ENCODE measurements around the gene UBE2D2.

UBE2D2 gene

GRCh38 chr5:139636975-139637408 lies 75.9 kb downstream of the UBE2D2 start:
- no peak for DNase-seq

- DNase-seq, result peak; percentile 63
Observed at GRCh38 chr5:139637438-139638089, 76.4 kb downstream of the UBE2D2 start.

DNA sequence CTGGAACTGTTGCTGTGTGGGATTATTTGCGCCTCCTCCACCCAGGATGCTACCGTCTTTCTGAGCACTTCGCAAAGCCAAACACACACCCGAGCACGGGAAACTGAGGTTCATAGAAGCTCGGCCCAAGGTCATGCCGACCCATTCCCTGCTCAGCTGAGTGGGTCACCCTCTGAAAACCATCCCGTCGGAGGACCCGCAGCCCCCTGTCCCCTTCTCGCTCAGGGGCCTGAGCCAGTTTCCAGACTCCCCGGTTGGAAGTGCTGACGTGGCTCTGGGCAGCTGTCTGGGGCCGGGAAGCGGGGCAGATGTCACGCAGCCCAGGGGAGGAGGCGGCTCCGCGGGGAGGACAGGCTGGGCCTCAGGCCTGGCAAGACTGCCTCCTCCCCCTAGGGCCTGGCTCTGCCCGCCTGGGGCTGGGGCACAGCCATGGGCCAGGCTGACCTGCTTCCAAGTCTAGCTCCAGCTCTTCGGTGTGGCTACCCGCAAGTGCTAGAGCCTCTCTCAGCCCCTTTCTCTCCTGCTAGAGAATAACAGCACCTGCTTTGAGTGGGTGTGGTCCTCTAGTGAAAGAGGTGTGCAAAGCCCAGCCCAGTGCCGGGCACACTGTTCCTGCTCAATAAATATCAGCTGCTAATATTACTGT lies 77.1 kb downstream of the UBE2D2 start:
- peak; percentile 42 for DNase-seq

GRCh38 chr5:139638736-139639618 lies 77.8 kb downstream of the UBE2D2 start:
- peak; percentile 42 for DNase-seq

DNA sequence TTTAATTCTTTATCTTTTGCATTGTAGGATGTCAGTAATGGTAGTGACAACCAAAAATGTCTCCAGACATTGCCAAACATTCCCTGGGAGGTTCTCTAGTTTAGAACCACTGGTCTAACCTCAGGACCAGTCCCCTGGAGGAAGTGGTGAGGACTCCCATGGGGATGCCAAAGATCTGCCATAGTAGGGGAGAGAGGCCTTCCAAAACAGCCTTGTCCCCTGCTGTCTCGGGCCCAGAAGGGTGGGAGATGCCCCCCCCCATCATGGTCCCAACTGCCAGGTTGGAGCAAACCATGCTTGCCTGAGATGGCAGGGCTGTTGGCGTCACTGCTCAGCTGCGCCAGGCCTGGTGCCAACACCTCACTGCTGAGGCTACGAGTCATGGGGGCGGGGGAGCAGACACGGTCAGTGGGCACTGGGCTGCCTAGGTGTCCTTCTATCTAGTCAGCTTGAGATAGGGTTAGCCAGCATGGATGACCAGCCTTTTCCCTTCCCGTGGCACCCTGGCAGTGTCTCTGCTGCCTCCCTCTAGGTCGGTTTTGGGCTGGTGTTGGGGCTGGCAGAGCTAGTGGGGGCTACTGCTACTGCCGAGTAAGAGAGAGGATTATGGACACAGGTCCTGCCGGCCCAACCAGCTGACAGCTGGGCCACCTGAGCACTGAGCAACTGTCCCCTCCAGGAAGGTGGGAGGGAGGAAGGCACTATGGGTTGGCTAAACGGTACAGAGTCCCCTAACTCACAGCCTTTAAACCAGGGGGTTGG lies 78.7 kb downstream of the UBE2D2 start:
- peak; percentile 11 for DNase-seq

DNA sequence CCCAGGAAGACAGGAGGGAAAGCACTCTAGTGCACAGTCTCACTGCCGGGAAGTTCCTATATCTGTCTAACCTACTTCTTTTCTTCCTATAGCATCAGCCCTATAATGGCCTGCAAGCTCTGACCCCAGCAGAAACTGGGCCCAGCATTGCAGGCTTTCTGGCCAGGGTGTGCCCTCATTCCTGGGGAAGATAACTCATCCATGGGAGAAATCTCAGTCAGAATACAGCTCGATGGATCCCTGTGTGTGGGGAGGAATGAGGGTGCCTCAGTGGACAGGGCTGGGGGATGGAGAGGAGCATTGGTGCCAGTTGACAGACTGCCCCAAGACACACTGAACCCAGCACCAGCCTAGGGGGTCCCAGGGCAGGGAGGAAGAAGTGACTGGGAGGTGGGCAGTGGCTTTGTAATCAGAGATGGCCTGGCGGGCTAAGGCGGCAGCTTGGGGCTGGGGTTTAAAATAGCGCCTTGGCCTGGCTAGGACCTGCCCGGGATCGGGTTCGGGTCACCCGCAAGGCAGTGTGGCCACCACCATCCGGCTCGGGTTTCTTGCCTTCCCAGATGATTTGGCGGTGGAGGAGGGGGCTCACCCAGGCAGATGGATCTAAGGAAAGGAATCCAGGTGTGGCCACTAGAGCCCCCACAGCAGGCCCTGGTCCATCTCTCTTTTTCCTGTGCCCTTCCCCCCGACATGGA lies 79.4 kb downstream of the UBE2D2 start:
- no peak for DNase-seq

DNA sequence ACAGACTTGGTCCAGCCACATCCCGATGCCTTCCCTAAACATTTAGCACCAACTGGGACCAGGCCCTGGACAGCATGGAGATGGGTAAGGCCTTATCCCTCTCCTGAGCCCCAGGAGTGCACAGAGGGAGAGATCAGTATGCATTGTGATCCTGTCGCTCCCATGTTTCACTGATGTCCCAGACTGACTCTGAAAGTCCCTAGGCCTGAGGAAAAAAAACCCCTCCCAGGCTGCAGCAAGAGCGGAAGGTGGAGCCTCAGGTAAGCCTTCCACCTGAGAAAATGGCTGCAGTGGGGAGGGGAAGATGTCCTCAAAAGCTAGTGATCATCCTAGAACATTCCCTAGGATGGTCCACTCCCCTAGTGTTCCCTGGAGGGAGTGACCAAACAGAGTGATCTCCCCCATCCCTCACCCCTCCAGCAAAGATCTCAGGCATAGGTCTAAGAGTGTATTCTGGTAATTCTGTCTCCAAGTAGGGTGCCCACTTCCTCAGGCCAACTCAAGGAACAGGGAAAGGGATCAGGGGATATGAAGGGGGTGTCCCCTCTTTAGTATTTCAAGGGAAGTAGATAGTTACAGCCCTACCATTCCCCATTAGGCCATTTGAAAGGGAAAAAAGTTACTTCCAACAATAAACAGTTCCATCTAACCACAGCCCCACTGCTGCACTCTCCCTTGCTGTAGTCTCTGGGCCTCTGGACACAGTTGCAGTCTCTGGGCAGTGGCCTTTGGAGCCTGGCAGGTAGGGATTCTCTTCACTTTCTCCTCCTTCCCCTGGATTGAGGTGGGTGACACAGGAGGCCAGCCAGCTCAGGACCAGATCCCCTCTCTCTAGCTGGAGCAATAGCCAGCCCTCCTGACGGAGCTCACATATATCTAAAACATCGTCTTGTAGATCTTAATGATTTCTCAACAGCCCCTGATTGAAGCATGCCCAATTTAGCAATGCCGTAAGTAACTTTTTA lies 80.3 kb downstream of the UBE2D2 start:
- no peak for DNase-seq

- DNase-seq, result no peak
Observed at GRCh38 chr5:139642213-139642612, 81.1 kb downstream of the UBE2D2 start.

- DNase-seq, result no peak
Observed at GRCh38 chr5:139642891-139643871, 82.0 kb downstream of the UBE2D2 start.

DNA sequence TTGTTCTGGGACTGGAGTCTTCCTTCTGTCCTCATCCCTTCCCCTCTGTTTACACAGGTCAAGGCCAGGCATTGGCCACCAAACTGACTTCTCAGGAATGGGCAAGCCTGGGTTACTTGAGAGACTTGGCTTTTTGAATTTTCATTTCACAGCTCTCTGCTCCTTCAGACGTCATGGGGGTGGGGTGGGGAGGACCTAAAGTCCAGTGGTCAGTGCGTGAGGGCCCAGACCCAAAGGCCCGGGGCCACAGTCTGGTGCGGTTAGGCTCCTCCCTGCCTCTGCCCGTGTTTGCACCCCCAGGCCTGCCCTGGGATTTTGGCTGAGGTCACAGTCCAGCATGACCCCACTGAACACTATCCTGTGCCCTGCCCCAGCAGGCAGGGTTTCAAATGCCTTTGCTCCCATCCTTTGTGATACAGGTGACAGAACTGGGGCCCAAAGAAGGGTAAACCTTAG lies 82.9 kb downstream of the UBE2D2 start:
- no peak for DNase-seq

DNA sequence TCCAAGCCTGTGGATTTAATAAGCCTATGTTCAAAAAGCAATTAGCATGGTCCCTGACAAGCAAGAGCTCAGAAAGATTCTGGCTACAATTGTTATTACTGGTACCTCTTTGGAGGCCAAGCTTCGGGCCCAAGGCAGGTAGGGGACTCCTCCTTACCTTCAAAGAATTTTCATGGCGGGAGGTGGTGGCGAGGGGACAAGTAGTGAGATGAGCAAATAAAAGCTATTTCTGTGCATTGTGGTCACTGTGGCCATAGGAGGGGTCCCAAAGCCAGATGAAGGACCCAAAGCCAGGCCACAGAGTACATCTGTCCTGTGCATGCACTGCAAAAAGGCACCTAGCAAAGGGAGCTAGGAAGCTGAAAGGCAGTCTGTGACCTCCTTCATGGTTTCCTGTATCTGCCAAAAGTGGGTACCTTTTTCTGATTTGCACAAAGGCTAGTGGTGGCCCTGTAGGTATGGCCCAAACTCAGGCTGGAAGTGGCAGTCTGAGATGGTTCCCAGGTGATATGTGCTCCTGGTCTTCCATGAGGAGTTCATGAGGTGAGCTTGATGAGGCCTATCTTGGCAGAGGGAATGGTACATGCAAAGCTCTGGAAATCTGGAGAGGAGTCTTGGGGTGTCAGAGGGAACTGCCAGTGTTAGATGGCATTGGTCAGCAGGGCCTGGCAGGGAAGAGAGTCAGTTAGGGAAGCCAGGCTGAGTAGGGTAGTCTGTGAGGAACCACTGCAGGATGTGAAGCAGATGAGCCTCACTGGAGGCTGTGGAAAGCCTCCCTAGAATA lies 83.7 kb downstream of the UBE2D2 start:
- DNase-seq, result no peak

- DNase-seq, result no peak
Observed at GRCh38 chr5:139645430-139645871, 84.3 kb downstream of the UBE2D2 start.

DNA sequence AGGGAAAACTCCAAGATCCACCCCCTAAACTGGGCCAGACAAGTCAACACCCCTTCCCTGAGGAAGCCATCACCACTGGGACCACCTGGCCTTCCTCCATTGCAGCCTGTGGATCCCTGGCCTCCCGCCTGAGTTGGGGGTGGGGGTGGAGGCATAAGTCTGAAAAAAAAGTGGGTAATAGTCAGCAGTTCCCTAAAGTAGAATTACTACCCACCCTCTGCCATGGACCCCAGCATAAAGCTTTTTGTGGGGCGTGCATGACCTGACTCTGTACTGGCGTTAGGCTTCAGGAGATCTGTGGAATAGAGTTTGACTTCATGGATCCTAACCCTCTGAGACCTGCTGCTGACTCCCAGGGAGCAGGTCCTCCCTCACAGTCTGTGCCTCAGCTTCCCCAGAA lies 85.0 kb downstream of the UBE2D2 start:
- no peak for DNase-seq

GRCh38 chr5:139646912-139647505 lies 85.9 kb downstream of the UBE2D2 start:
- DNase-seq, result no peak

GRCh38 chr5:139647506-139648204 lies 86.5 kb downstream of the UBE2D2 start:
- DNase-seq, result no peak

DNA sequence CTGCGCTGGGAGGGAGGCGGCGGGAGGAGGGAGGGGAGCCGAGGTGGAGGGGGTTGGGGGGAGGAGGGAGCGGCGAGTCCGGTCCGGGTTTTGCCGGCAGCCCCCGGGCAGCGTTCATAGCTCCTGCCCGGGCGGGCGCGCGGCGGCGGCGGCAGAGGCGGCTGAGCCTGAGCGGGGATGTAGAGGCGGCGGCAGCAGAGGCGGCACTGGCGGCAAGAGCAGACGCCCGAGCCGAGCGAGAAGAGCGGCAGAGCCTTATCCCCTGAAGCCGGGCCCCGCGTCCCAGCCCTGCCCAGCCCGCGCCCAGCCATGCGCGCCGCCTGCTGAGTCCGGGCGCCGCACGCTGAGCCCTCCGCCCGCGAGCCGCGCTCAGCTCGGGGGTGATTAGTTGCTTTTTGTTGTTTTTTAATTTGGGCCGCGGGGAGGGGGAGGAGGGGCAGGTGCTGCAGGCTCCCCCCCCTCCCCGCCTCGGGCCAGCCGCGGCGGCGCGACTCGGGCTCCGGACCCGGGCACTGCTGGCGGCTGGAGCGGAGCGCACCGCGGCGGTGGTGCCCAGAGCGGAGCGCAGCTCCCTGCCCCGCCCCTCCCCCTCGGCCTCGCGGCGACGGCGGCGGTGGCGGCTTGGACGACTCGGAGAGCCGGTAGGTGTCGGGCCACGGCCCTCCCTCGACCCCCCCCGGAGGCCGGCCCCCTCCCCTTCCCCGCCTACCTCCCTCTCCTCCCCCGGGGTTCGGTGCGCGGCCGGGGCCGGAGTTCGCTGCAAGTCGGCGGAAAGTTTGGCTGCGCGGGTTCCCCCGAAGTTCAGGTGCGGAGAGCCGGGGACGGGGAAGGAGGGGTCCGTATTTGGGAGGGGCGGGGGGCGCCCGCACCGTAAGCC lies 87.3 kb downstream of the UBE2D2 start, which contains the start of gene CXXC5:
Gene CXXC5, plus strand, starts transcription at position 145 of the 877 bp plus-strand sequence. CDS start 32,175 bp downstream, outside the sequence.
- peak; percentile 70 for DNase-seq
